Measurements from ENCODE around the gene SGIP1.

The SGIP1 gene

DNA sequence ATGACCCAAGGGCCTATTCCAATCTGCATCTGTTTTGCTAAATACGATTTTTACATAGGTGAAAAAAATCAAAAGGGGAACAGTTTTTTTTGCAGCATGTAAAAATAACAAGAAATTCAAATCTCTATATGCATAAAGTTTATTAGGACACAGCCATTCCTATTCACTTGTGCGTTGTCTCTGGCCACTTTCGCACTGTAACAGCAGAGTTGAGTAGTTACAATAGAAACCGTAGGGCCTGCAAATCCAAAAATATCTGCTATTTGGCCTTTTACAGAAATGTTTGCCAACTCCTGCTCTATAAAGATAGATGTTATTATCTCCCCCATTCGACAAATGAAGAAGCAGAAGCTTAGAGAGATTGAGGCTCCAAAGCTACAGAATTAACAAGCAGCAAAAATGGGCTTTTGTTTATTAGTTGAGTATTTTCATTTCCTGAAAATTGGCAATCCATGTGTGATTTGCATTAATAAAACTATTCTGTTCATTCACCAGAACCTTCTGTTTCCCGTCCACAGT, 223.8 kb downstream of the SGIP1 start:
- TF ChIP-seq, protein P1, sequence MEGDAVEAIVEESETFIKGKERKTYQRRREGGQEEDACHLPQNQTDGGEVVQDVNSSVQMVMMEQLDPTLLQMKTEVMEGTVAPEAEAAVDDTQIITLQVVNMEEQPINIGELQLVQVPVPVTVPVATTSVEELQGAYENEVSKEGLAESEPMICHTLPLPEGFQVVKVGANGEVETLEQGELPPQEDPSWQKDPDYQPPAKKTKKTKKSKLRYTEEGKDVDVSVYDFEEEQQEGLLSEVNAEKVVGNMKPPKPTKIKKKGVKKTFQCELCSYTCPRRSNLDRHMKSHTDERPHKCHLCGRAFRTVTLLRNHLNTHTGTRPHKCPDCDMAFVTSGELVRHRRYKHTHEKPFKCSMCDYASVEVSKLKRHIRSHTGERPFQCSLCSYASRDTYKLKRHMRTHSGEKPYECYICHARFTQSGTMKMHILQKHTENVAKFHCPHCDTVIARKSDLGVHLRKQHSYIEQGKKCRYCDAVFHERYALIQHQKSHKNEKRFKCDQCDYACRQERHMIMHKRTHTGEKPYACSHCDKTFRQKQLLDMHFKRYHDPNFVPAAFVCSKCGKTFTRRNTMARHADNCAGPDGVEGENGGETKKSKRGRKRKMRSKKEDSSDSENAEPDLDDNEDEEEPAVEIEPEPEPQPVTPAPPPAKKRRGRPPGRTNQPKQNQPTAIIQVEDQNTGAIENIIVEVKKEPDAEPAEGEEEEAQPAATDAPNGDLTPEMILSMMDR (conservative IDR thresholded peaks at IDR 0.05): no peak
- H3K27ac ChIP-seq: no peak overlapping the region

DNA sequence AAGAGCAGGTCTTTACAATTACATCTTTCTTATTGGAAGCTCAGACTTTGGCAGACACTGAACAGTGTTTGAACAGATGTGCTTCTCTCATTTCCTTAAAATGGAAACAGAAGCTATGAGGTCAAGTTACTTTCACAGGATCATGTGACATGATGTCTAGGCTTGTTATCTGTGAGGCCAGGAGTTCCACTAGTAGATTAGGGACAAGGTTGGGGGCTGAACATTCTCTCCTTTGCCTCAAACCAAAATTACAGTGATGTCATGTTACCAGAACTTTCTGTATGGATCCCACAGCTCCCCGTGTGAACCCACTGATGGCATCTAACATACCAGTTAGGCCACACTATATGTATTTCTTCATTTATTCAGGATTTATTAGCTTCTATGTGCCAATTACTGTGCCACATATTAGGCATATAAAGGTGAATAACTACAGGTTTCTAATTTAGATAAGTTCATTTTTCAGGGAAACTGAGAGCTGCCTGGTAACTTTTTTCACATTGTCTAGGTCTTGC, 224.3 kb downstream of the SGIP1 start:
- TF ChIP-seq, protein P1 (conservative IDR thresholded peaks at IDR 0.05): no peak
- no peak overlapping the region for H3K27ac ChIP-seq

DNA sequence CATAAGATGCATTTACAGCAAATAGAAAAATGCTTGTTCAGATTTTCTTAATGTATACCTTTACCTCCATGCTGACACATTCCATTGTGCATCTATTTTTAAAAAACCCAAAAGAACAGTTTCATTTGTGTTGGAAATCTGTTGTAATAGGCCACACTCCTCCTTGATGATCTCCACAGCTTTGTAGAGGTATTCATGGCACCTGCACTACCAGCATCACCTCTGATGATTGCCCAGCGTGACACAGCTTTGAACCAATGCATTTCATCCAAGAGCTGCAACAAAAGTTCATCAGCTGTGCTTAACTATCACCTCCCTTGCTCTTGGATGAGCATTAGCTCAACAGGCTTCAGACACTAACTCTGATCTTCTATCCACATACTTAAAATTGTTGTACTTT, 226.6 kb downstream of the SGIP1 start:
- TF ChIP-seq, protein P1 (conservative IDR thresholded peaks at IDR 0.05): no peak
- H3K27ac ChIP-seq: no peak overlapping the region

DNA sequence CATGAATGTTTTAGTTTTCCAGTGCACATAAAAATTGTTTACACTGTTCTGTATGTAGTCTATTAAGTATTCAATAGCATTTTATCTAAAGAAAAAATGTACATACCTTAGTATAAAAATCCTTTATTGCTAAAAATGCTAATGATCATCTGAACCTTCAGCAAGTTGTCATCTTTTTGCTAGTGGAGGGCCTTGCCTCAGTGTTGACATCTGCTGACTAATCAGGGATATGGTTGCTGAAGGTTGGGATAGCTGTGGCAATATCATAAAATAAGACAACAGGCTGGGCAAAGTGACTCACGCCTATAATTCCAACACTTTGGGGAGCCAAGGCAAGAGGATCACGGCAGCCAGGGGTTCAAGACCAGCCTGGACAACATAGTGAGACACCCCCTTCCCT, 227.3 kb downstream of the SGIP1 start:
- no peak overlapping the region for H3K27ac ChIP-seq
- TF ChIP-seq, protein P1 (conservative IDR thresholded peaks at IDR 0.05): peak; percentile 52

DNA sequence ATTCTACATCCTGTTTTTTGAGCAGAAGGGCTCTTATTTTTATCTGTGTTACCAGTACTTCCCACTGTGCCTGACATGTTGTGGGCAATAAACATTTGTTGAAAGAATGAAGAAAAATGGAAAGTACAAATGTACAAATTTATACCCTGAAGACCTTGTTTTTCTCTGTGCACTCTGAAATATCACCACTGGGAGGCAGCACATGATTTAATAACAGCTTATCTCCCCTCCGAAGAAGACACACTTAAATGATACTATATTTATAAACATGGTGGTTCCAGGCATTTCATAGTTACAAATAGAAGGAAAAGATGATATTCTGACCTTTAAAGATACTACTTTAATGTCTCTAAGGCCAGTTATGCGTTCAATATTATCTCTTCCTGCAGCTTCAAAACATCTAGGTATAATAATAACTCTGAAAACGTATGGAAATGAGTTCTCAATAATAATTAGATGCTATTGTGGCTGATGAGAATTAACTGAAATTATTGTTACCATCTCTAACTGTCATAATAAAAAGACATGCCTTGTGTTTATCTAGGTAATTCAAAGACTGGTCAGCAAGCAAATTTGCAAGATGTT, 231.1 kb downstream of the SGIP1 start:
- TF ChIP-seq, protein P1 (conservative IDR thresholded peaks at IDR 0.05): peak; percentile 83

DNA sequence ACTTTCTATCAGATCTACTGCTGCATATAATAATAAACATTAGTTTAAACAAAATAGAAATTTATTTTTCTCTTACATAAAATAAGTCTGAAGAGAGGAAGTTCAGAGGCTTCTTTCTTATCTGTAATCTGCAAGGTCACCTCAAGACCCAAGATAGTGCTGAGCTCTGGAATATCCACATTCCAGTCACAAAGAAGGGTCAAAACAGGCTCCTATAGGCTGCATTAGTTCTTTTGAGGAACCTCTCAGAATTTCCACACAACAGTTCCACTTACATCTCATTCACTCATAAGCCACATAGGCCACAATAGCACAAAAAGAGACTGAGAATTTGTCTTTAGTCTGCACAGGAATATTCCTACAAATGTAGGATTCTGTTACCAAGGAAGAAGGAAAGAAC, 233.7 kb downstream of the SGIP1 start:
- TF ChIP-seq, protein P1 (conservative IDR thresholded peaks at IDR 0.05): no peak
- no peak overlapping the region for H3K27ac ChIP-seq

More for the DNA sequence above, 231.1 kb downstream of the SGIP1 start:
- no peak overlapping the region for H3K27ac ChIP-seq

DNA sequence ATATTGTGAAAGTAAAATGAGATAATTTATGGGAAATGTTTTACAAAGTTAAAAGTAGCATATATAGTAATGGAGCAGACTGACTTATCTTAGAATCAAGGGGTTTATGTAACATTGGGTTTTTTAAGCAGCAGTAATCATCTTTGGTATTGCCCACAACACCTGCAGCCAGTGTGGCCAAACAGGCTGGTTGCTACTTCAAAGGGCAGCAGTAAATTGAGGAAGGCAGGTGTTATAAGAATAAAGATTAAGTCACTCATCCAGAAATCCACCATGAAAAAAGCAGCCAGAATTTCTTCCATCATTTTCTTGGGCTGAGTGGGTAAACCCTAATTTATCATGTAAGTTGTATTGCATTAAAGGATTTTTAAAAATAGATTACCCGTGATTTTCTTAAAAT, 235.0 kb downstream of the SGIP1 start:
- TF ChIP-seq, protein P1 (conservative IDR thresholded peaks at IDR 0.05): no peak
- H3K27ac ChIP-seq: no peak overlapping the region
